ENCODE results near the gene HAX1.

- TF ChIP-seq CTCF (IDR thresholded peaks at IDR 0.05; ENCODE audit: poor library complexity, severe bottlenecking) (no peak), EP300 (conservative IDR thresholded peaks at IDR 0.05; ENCODE audit: poor library complexity, severe bottlenecking) (no peak), RAD21 (conservative IDR thresholded peaks at IDR 0.05) (no peak)
These were observed 23.2 kb downstream of the HAX1 start for GRCh38 chr1:154295408-154296235.
